GM18499 (cell line): Measurements from ENCODE around the gene TRIO.

Experiments used
- ATAC-seq: cut with Tn5 transposase; IDR thresholded peaks from one replicate; pipeline ENCODE4 v1.9.1; 2021; ENCODE audit warnings: moderate number of reproducible peaks; ENCODE audit not compliant: insufficient read depth, unreplicated experiment

TRIO gene

DNA sequence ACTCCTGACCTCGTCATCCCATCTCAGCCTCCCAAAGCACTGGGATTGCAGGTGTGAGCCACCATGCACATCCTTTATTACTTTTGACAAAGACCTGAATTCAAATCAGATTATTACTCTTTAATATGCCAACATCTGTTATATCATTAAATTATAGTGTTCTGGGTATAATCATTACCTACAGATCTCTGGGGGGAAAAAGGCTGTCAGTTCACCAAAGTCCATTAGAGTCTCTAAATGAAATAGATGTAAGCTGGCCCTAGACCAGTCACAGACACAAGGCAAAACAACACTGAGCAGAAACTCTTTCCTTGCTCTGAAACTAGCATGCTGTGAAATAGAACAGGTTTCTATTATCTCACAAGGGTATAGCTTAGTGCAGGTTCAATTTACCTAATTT lies 21.6 kb upstream of the TRIO start:
- no peak for ATAC-seq

DNA sequence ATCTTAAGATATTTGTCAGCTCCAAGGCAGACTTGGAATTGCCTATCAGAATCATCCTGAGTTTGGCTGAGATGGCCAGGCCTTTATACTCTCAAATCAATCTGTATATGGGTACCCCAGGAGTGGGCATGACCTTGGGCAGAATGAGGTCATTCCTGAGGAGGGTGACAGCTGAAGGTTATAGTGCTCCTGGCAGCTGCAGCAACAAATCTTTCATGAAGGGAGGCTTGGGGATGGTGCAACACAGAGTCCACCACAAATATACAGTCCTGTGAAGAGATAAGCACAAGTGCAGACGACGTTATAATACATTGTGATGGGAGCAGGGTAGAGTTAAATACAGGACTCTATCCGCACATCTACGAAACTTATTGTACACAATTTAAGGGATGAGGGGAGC lies 21.1 kb upstream of the TRIO start:
- ATAC-seq = no peak

DNA sequence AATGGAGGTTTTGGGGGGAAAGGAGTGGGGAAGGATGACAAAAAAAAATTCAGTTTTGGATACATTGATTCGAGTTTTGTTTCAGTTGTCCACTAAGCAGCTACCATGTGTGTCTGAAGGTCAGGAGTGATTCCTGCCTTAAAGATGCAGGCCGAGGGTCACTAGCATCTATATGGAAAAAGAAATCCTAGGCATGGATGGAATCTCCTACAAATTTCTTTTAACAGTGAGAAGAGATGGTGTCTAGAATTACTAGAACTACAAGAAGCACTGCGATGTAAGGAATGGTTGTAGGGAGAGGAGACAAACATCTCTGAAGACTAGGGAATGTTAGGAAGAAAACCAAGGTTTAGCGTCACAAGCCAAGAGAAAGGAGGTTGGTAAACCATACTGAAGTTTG lies 19.6 kb upstream of the TRIO start:
- no peak for ATAC-seq

DNA sequence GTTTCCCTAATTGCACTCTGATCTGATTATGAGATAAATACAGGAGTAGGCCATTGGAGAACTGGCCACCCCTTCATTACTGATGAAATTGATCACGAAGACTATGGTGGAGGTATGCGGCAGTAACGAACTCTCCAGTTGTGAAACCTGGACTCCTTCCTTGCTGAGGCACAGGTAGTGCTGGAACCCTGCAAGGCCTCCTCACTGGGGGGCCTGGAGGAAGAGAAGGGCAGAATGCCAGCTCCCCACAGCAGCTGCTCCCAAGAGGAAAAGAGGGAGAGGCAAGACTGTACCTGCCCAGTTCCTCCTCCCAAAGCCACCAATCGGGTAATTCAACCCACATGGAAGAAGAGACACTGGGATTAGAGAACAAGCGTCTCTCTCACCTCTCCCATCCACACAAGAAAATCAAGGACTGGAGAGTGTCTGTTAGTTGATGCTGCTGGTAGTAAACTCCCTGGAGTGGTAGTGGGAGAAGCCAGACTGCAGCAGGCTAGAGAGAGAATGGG lies 19.1 kb upstream of the TRIO start:
- ATAC-seq = no peak

DNA sequence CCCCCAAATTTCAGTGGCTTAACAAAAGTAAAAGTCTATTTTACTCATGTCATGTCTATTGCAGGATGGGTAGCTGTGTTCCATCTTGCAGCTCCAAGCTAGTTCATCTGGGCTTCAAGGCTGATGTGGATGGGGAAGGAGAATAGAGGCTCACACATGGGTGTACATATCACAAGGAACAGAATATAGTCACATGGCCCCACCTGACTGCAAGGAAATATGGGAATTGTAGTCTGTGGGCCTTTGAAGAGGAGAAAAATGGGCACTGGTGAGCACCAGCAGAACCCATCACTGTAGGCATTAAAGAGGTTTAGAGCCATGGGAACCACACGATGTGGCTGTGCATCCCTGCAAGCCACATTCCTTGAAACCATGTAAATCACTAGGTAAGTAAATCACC lies 17.9 kb upstream of the TRIO start:
- ATAC-seq = no peak

DNA sequence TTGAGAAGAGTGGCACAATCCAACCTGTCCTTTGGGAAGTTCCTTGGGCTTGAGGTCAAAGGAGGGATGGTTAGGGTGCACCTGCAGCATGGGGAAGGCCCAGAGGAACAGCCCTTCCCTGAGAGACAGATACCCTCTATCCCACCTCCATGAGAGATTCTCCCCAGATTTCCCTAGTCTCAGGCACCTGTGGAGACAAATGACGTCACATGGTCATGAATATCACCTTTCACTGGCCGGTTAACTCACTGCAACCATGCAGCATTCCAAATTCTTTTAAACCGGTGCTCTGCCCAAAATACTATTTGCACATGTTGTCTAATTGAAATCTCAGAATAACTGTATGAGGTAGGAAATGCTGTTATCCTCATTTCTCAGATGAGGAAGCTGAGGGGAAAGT lies 15.6 kb upstream of the TRIO start:
- ATAC-seq = no peak

DNA sequence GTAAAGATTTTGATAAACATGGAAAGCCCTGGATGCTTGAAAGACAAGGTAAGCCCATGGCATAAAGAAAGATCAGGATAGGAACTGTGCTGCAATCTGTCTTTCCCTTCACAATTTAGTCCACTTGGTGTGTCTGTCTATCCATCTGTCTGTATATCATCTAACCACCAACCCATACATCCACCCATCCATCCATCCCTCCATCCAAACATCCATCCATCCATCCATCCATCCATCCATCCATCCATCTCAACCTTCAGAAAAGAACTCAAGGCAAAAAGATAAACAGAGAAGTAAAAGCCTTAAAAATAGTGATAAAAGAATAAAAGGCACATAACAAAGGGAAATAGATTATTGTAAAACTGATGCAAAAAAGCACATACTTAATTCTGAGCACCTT lies 15.1 kb upstream of the TRIO start:
- no peak for ATAC-seq

DNA sequence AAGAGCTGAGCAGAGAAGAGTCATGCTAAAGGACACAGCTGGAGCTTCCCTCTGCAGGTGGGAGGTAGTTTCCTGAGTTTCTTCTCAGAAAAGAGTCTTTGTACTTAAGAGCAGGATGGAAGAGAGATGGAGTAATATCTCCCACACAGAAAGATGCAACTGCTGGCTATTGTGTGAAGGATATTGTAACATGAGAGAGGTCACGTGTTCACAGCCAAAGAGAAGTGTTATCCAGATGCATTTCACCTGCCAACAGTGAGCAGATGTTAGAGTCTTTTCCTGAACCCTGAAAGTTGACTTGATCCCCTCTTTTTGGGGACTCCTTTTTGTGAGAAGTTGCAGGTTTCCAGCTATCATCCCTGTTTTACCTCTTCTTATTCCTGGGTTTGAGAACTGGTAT lies 14.0 kb upstream of the TRIO start:
- ATAC-seq = no peak

DNA sequence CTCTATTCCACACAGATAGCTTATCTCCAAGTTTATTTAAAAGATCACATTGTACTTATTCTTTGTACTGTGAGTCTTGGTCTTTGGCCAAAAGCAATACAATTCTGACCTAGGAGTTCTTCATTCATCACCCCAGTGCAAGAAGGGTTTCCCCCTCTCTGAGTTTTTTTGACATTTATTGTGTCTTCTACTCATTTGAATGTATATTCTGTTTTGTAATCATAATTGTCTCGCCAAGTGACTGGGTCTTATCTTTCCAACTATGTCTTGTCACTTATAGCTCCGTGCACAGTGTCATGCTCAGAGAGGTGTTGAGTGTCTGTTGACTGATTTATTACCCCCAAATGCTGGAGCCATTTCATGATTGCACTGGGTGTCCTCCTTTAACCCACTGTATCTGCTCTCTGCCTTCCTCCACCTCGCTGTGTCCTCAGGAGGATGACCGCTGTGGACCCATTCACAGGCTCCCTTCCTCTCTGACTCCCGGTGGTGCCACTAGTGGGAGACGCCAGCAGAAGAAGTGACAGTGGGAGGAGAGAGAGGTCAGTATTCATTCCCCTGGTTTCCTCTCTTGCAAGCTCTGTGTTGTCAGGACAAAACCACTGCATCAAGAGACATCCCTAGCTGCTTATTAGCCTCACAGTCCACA lies 11.2 kb upstream of the TRIO start:
- no peak for ATAC-seq

DNA sequence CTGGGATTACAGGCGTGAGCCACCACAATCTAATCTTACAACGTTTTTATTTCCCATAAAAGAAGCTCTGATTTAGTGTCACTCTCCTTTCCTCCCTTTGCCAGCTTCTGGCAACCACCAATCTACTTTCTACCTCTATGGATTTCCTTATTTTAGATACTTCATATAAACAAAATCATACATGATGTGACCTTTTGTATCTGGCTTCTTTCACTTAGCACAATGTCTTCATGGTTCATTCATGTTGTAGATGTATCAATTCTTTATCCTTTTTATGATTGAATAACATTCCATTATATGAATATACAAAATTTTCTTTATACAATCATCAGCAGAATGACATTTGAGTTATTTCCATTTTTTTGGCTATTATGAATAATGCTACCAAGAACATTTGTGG lies 9.7 kb upstream of the TRIO start:
- ATAC-seq = no peak

DNA sequence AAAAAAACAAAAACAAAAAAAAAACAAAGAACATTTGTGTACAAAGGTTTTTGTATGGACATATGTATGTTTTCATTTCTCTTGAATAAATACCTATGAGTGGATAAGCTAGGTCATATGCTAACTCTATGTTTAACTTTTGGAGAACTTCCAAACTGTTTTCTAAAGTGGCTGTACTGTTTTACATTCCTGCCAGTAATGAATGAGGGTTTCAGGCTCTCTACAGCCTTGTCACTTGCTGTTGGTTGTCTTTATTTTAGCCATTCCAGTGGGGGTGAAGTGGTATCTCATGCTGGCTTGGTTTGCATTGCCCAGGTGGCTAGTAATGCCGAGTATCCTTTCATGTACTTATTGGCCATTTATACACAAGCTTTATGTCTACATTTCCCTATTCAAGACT lies 9.1 kb upstream of the TRIO start:
- no peak for ATAC-seq

DNA sequence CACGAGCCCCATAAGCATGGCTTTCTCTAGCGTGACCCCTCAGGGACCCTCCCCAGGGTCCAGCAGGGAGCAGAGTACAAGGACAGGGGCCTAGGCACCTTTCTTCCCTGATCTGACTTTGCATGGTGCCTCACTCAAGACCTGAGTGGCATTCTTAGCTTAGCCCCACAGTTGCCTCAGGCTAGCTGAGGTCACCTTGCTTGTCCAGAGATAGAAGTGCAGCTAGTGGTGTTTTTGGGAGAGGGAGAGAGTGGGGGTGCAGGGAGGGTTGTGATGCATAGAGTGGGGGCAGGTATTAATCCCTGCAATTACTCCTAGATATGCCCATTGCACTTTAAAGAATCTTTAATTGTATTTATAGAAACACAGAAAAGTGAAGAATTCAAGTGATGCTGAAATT lies 8.4 kb upstream of the TRIO start:
- no peak for ATAC-seq

DNA sequence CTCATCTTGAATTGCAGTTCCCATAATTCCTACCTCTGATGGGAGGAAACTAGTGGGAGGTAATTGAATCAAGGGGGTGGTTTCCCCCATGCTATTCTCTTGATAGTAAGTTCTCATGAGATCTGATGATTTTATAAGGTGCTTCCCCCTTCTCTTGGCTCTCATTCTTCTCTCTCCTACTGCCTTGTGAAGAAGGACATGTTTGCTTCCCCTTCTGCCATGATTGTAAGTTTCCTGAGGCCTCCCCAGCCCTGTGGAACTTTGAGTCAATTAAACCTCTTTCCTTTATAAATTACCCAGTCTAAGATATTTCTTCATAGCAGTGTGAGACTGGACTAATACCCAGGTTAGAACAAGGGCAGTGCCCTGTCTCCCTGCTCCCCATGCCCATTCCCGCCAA lies 7.5 kb upstream of the TRIO start:
- no peak for ATAC-seq

DNA sequence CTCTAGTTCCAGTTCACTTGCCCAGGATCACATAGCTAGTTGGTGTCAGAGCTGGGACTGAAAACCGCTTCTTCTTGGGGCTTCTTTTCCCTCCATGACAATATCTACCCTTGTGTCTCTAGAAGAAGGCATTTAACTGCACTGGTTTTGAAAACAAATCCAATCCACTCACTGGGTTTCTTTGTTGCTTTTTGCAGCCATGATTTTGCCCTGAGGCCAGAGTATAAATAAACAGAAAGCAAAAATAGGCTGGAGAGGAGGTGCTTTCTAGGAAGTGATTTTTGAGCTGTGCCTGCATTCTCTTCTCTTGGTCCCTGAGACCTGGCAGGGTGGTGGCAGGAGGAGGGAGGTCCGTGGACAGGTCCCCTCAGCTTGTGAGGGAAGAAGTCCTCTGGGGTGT lies 6.9 kb upstream of the TRIO start:
- no peak for ATAC-seq

DNA sequence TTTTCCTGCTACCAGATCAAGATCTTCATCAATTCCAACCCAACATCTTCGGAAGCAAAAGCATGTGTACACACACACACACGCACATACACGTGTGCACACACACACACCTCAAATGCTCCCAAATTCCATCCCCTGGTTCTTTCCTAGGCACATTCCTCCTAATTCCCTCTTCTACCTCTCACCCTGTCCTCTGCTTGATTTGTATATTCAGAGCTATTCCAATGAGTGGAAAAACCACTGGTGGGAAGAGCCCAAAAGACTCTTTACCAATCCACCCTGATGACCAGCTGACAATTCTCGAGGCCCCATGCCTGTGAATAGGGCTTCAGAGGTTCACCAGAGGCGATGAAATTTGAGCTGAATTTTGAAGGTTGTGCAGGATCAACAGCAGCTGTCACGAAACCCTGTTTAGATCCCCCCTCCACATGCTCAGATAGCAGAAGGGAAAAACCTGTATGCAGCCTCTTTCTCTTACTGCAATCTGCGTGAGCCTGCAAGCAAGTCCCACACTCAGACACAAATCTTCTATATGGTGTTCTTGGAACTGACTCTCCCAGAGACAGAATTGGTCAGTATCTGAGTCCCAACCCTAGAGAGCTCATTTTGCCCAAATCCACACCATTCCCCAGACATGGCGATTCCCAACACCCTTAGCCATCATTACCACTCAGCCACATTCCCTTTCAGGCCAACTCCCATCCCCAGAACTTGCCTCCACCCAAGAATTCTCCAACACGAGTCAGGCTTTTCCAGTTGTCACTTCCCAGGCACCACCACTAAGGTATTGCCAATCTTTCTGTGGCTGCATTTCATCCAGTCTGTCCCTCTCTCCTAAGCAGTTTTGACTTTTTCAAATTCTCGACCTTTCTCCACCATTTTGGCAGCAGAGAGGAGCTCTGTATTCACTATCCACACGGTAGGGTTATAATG lies 4.3 kb upstream of the TRIO start:
- ATAC-seq = no peak

DNA sequence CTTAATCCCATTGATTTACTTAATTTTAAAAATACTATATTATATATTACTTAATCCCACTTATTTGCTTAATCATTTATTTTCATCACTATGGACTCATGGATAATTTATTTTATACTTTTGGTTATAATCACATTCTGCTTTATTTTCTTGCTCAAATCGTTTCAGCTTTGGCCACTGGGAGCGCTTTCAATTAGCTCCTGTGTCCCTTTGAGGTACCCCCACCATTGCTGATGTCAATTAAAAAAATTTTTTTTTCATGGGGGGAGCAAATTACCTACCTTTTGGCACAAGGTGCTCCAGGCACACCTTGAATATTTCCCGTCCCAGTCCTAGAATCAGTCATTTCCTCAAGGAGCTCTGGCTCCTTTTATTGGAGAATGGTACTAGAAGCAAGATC lies 1.4 kb upstream of the TRIO start:
- ATAC-seq = no peak

DNA sequence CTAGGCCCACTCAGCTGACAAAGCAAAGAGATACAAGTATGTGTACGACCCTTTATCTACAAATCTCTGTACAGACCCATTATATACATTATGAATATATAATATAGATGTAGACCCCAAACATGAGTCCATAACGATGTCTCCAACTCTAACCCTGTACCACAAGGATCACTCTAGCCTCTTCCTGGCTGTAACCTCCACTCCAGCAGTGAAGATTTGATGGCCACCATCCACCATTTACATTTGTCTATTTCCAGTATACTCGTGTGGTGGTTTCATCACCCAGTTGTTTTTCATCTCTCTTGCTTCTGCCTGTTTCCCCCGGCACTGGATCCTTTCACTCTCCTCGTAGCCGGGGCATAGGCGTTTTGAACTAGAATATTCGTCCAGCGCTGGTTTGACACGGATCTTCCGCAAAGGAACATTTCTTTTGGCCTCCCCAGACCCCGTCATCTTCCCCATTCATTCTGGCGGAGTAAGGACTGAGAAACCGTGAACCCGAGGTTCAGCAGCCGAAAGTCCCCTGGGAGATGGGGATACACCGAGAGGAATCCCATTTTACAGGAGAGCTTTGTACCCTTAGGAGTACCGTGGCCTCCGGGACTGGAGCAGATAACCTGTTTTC lies 828 bp upstream of the TRIO start:
- no peak for ATAC-seq

DNA sequence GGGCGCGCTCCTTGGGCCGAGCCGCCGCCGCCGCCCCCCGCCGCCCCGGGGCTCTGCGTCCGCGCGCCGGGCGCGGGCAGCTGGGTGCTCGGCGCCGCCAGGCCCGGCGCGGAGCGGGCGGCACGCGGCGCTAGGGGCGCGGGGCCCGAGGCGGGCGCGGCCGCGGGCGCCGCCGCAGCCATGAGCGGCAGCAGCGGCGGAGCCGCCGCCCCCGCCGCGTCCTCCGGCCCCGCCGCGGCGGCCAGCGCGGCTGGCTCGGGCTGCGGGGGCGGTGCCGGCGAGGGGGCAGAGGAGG lies 351 bp downstream of the TRIO start:
- no peak for ATAC-seq

DNA sequence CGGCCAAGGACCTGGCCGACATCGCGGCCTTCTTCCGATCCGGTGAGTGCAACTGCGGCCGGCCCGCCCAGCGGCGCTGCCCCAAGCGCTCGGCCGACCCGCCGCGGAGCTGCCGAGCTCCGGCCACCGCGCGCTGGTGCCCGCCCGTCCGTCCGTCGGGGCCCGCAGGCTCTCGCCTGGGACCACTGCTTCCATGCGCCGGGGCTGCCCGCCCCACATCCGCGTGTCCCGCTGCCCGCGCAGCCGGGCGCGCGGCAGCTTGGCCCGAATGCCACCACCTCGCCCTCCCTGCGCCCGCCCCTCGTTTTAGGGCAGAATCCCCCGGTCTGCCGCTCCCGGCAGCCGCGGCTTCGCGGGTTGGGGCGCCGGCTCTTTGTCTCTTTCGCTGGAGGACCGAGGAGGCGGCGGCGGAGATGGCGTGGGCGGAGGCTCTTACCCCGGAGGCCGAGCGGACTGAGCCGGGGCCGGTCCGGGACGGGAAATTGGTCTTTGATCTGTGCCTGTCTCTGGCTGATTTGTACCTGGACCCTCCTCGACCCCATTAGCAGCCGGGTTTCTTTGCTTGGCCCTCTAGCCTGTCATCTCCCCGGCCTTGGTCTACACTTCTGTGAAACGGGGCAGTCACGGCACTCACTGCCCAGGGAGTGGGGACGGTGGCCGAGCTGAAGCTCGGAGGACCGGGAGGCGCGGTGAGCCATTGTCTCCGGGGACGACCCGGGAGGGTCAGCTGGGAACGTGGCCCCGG lies 871 bp downstream of the TRIO start:
- peak; percentile 2 for ATAC-seq

DNA sequence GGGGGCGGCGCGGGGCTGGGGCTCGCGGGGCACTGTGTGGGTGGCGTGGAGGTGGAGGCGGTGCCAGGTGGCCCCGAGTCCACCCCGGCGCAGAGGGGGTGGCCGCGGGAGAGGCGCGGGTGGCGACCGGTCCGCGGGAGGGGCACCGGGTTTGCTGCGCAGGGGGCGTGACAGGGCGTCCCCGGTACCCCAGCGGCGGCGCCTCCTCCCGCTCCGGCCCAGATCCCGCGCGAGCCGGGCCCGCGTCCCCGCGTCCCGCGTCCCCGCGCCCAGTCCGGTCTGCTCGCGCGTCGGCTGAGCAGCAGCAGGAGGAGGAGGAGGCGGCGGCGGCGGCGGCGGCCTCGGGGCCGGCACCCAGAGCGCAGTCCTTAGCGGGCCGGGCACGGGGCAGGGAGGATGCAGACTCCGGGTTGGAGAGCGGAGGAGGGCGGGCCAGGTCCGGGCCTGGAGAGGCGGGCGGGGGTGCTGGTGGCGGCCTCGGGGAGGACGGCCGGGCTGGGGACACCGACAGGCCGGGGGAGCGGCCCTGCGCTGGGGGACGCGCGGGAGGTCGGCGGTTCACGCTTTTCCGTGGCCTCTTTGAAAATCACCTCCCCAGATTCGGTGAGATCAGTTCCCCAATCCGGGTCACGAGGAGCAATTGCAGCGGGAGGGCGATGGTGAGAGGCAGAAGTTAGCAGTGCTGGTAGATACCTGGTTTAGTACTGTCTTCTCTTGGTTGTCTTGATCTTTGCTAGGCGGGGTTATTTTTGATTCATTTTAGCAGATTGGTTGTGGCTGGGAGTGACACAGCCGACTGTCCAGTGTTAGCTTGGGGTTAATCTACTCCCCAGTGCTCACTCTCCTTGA lies 1.7 kb downstream of the TRIO start:
- peak; percentile 58 for ATAC-seq
